ENCODE data around the gene GNRH2.
"Not testable (repeated sequence)": the region's sequence is repeated elsewhere in the genome, so short reads cannot be mapped to it uniquely, and the experiment has no call there.

The GNRH2 gene

DNA sequence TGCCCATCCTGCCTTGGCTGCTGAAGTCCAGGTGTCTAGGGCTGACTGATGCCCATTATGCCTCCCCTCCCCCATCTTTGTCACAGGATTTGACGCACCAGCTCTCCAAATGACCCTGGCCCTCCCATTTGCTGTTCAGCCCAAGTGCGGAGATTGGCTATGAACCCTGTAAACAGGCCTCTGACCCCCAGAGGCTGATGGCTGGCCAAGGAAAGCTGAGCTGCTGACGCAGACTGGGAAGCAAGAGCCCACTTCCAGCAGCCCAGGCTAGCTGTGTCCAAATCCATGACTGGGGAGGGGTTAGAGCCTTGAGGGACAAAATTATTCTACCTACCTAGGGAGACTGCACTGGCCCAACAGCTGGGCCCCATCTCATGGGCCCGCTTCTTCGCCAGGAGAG lies 797 bp upstream of the GNRH2 start:
- no peaks in the 10 kb centered on the region for H3K27me3 ChIP-seq (ENCODE audit: insufficient read depth, low read length)
- H3K9ac ChIP-seq (ENCODE audit: low read depth, low read length): no peak overlapping the region
- no peak overlapping the region for H3K27ac ChIP-seq (ENCODE audit: low read depth, low read length)
- H3K4me3 ChIP-seq (ENCODE audit: low read length): no peak overlapping the region
- 94% methylated on average over 5 of the region's 5 CpGs for WGBS
- H3K36me3 ChIP-seq (ENCODE audit: insufficient read depth, low read length): peaks cover 34% of the 10 kb centered on the region
- H3K9me3 ChIP-seq (ENCODE audit: insufficient read depth, low read depth, low read length): no peaks in the 10 kb centered on the region
- H3K4me1 ChIP-seq (ENCODE audit: insufficient read depth, low read length): peaks cover 15% of the 10 kb centered on the region

GRCh38 chr20:3044336-3044965 lies 1.0 kb downstream of the GNRH2 start:
- H3K36me3 ChIP-seq (ENCODE audit: insufficient read depth, low read length): peaks cover 33% of the 10 kb centered on the region
- H3K4me3 ChIP-seq (ENCODE audit: low read length): 0 out of 2 replicates have a peak overlapping the region, but pooled peaks have one; percentile 94
- H3K27ac ChIP-seq (ENCODE audit: low read depth, low read length): no peak overlapping the region
- H3K9ac ChIP-seq (ENCODE audit: low read depth, low read length): no peak overlapping the region
- no peaks in the 10 kb centered on the region for H3K27me3 ChIP-seq (ENCODE audit: insufficient read depth, low read length)
- H3K9me3 ChIP-seq (ENCODE audit: insufficient read depth, low read depth, low read length): no peaks in the 10 kb centered on the region
- peaks cover 15% of the 10 kb centered on the region for H3K4me1 ChIP-seq (ENCODE audit: insufficient read depth, low read length)
- WGBS: 94% methylated on average over 8 of the region's 8 CpGs

DNA sequence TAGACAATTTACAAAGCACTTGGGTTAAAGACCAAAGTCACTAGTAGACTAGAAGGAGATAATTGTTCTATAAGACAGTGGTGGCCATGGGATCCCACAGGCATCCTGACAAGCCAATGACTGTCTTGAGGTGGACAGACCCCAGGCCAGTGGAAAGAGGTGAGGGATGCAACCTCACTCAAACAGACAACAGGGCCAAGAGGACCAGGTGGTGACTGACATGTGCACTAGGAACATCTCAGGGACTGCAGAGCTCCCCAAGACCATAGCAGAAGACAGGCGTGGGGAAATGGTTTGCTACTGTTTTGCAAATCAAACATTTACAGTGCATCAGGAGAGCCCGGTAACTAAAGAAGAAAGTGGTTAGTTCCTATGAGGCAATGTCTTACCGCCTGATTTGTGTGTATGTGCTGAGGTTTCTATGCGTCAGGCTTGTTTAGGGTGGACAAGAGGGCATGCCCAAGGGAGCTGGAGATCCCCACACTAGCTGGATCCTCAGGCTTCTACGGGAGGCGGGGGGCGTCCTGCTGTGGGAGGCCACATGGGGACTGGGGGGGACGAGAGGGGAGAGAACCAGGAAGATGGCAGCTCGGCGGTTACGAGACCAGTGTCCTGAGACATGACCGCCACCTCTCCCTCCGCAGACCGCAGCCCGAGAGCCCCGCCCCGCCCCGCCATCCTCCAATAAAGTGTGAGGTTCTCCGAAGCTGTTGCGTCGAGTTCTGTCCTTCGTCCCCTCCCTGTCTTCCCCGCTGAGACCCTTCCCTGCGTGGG lies 1.8 kb downstream of the GNRH2 start:
- Histone ChIP-seq H3K9ac (ENCODE audit: low read depth, low read length) (peak overlapping the region; percentile 92), H3K9me3 (ENCODE audit: insufficient read depth, low read depth, low read length) (no peaks in the 10 kb centered on the region), H3K27me3 (ENCODE audit: insufficient read depth, low read length) (no peaks in the 10 kb centered on the region), H3K27ac (ENCODE audit: low read depth, low read length) (peak overlapping the region; percentile 54), H3K36me3 (ENCODE audit: insufficient read depth, low read length) (peaks cover 33% of the 10 kb centered on the region), H3K4me3 (ENCODE audit: low read length) (peak overlapping the region; percentile 94), H3K4me1 (ENCODE audit: insufficient read depth, low read length) (peaks cover 15% of the 10 kb centered on the region)
- 5% methylated on average over 24 of the region's 24 CpGs for WGBS

DNA sequence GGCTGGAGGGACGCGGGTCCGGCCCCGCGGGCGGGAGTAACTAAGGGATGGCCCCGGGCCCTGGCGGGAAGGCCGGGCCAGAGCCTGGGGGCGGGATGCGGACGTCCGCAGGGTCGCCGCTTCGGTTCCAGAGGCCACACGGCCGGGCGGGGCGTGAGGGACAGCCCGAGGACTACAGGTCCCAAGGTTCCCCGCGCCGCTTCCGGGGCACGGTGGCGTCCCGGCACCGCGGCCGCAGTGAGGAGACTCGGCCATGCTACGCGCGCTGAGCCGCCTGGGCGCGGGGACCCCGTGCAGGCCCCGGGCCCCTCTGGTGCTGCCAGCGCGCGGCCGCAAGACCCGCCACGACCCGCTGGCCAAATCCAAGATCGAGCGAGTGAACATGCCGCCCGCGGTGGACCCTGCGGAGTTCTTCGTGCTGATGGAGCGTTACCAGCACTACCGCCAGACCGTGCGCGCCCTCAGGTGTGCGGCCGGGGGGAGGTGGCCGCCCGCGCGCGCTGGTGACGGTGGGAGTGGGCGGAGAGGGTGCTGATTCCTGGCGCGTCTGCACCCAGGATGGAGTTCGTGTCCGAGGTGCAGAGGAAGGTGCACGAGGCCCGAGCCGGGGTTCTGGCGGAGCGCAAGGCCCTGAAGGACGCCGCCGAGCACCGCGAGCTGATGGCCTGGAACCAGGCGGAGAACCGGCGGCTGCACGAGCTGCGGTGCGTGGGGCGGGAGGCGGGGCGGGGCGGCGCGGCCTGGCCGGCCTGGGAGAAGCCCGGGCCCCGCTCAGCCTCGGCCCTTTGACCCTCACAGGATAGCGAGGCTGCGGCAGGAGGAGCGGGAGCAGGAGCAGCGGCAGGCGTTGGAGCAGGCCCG lies 2.6 kb downstream of the GNRH2 start, which contains the start of gene MRPS26:
Gene MRPS26, plus strand, starts transcription at position 237 of the 861 bp plus-strand sequence. Its CDS starts 17 bp downstream, at position 254.
- H3K4me3 ChIP-seq (ENCODE audit: low read length): peak within 1 kb of the TSS; percentile 94
- under 1% methylated on average over 104 of the region's 104 CpGs for WGBS
- no peaks in the 10 kb centered on the region for H3K27me3 ChIP-seq (ENCODE audit: insufficient read depth, low read length)
- no peaks in the 10 kb centered on the region for H3K9me3 ChIP-seq (ENCODE audit: insufficient read depth, low read depth, low read length)
- H3K9ac ChIP-seq (ENCODE audit: low read depth, low read length): peak within 1 kb of the TSS; percentile 92
- H3K36me3 ChIP-seq (ENCODE audit: insufficient read depth, low read length): peaks cover 29% of the 10 kb centered on the region
- peaks cover 15% of the 10 kb centered on the region for H3K4me1 ChIP-seq (ENCODE audit: insufficient read depth, low read length)
- H3K27ac ChIP-seq (ENCODE audit: low read depth, low read length): peak within 1 kb of the TSS; percentile 69

DNA sequence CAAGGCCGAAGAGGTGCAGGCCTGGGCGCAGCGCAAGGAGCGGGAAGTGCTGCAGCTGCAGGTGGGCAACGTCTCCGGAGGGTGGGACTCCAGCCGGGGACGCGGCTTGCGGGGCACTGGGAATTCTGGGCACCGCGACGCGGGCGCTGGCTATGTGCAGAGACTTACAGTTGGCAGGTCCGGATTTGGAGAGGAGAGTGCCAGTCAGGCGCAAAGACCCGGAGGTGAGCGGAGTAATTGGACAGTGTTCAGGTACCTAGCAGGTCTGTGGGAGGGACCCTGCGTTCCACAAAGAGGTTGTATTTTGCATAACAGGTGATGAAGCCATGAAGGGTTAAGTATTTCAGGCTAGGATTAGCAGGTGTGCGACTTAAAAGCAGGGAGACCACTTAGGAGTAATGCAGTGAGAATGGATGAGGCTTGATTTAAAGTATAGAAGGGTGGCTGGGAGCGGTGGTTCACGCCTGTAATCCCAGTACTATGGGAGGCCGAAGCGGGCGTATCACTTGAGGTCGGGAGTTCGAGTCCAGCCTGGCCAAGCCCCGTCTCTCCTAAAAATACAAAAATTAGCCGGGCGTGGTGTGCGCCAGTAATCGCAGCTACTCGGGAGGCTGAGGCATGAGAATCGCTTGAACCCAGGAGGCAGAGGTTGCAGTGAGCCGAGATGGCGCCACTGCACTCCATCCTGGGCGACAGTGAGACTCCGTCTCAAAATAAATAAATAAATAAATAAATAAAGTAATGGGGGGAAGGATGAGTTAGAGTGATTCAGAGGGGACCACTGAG lies 3.4 kb downstream of the GNRH2 start:
- 40% methylated on average over 37 of the region's 39 CpGs for WGBS
- Histone ChIP-seq H3K9ac (ENCODE audit: low read depth, low read length) (peak overlapping the region; percentile 92), H3K27me3 (ENCODE audit: insufficient read depth, low read length) (no peaks in the 10 kb centered on the region), H3K4me3 (ENCODE audit: low read length) (peak overlapping the region; percentile 94), H3K9me3 (ENCODE audit: insufficient read depth, low read depth, low read length) (no peaks in the 10 kb centered on the region), H3K36me3 (ENCODE audit: insufficient read depth, low read length) (peaks cover 29% of the 10 kb centered on the region), H3K4me1 (ENCODE audit: insufficient read depth, low read length) (peaks cover 9% of the 10 kb centered on the region), H3K27ac (ENCODE audit: low read depth, low read length) (peak overlapping the region; percentile 20; the same call in 1 of the 2 replicates)

DNA sequence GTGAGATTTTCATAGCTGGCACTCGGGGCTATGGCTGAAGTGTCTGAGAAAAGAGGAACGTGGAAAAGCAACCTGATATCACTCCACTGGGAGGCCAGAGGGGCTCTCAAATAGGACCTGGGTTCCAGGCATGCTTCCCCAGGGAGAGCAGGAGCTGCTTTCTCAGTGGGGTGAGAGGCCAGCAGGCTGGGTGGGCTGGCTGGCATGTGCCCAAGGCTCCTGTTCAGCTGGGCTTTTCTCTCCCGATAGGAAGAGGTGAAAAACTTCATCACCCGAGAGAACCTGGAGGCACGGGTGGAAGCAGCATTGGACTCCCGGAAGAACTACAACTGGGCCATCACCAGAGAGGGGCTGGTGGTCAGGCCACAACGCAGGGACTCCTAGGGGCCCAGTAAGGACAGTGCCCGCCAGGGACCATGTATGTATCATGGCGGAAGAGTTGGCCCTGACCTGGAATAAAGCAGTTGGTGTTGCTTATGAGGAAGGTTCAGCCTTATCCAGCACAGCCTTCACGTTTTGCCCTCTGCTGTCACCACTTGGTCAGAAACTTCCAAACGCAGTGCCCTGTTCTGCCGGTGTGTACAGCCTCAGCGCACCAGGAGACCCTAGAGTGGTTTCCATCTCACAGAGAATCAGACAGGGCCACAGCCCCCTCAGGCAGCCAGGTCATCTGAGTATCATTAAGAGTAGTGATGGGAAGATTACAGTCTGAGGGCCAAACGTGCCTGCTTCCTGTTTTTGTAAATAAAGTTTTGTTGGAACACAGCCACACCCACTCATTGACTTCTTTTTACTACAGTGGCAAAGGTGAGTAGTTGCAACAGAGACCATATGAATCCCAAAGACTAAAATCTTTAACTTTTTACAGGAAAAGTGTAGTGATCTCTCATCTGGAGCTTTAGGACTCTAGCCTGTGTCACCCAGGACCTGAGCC lies 4.3 kb downstream of the GNRH2 start:
- 96% methylated on average over 14 of the region's 14 CpGs for WGBS
- H3K27me3 ChIP-seq (ENCODE audit: insufficient read depth, low read length): no peaks in the 10 kb centered on the region
- H3K27ac ChIP-seq (ENCODE audit: low read depth, low read length): no peak overlapping the region
- H3K9ac ChIP-seq (ENCODE audit: low read depth, low read length): no peak overlapping the region
- peaks cover 29% of the 10 kb centered on the region for H3K36me3 ChIP-seq (ENCODE audit: insufficient read depth, low read length)
- 0 out of 2 replicates have a peak overlapping the region, but pooled peaks have one; percentile 94 for H3K4me3 ChIP-seq (ENCODE audit: low read length)
- no peaks in the 10 kb centered on the region for H3K9me3 ChIP-seq (ENCODE audit: insufficient read depth, low read depth, low read length)
- H3K4me1 ChIP-seq (ENCODE audit: insufficient read depth, low read length): peaks cover 3% of the 10 kb centered on the region

DNA sequence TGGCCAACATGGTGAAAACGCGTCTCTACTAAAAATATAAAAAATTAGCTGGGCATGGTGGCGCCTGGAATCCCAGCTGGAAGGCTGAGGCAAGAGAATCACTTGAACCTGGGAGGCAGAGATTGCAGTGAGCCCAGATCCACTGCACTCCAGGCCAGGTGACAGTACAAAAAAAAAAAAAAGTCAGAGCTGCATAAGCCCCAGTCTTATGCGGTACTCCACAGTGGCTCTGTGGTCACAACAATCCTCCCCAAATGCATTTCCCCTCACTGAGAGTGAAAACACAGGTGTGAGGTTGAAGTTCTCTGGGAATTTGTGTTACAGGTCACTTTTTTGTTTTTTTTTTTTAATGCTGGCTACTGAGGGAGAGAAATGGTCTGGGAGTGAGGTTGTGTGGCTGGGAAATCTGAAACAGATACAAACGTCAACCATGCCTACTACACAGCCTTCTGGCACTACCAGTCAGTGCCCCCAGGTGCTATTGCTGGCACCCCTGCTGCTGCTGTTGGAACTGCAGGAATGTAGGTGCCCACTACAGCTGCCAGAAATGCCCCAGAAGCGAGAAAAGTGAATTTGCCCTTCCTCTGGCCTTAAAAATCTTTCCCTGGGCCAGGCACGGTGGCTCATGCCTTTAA lies 8.1 kb downstream of the GNRH2 start:
- Histone ChIP-seq H3K9ac (ENCODE audit: low read depth, low read length) (no peak overlapping the region), H3K36me3 (ENCODE audit: insufficient read depth, low read length) (peaks cover 29% of the 10 kb centered on the region), H3K27me3 (ENCODE audit: insufficient read depth, low read length) (no peaks in the 10 kb centered on the region), H3K27ac (ENCODE audit: low read depth, low read length) (no peak overlapping the region), H3K9me3 (ENCODE audit: insufficient read depth, low read depth, low read length) (no peaks in the 10 kb centered on the region), H3K4me3 (ENCODE audit: low read length) (no peak overlapping the region), H3K4me1 (ENCODE audit: insufficient read depth, low read length) (no peaks in the 10 kb centered on the region)
- 86% methylated on average over 6 of the region's 7 CpGs for WGBS

DNA sequence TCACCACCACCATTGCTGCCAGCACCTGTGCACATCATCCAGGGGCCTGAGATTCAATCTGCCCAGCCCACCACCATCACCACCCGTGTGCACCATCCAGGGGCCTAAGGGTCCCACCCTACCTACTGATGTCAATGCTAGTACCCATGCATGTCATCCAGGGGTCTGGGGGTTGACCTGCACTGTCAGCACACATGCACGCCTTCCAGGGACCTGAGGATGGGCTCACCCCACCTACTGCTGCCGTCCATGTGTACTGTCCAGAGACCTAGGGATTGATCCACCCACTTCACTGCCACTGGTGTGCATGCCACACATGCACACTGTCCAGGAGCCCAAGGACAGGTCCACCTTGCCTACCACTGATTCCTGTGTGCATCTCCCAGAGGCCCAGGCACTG lies 16.1 kb downstream of the GNRH2 start:
- no peak overlapping the region for H3K9ac ChIP-seq (ENCODE audit: low read depth, low read length)
- no peak overlapping the region for H3K4me3 ChIP-seq (ENCODE audit: low read length)
- no peaks in the 10 kb centered on the region for H3K27me3 ChIP-seq (ENCODE audit: insufficient read depth, low read length)
- no peaks in the 10 kb centered on the region for H3K4me1 ChIP-seq (ENCODE audit: insufficient read depth, low read length)
- no peaks in the 10 kb centered on the region for H3K9me3 ChIP-seq (ENCODE audit: insufficient read depth, low read depth, low read length)
- no peak overlapping the region for H3K27ac ChIP-seq (ENCODE audit: low read depth, low read length)
- no peaks in the 10 kb centered on the region for H3K36me3 ChIP-seq (ENCODE audit: insufficient read depth, low read length)
- 91% methylated on average over 3 of the region's 3 CpGs for WGBS

GRCh38 chr20:3064119-3064518 lies 20.7 kb downstream of the GNRH2 start:
- not testable (repeated sequence) for H3K9me3 ChIP-seq (ENCODE audit: insufficient read depth, low read depth, low read length); H3K27me3 ChIP-seq (ENCODE audit: insufficient read depth, low read length); H3K4me3 ChIP-seq (ENCODE audit: low read length); H3K4me1 ChIP-seq (ENCODE audit: insufficient read depth, low read length); H3K27ac ChIP-seq (ENCODE audit: low read depth, low read length); H3K36me3 ChIP-seq (ENCODE audit: insufficient read depth, low read length); H3K9ac ChIP-seq (ENCODE audit: low read depth, low read length)
- whole genome bisulfite sequencing: 84% methylated on average over 6 of the region's 6 CpGs

All from HUES64 (cell line).